Fibroblast of upper back skin (primary cell): Measurements from ENCODE around the gene GFOD2.

ENCODE experiments used
- DNase-seq: peaks from one replicate; pipeline ENCODE4 v3.0.0-alpha.2; 2013

GFOD2 gene

GRCh38 chr16:67628216-67628615 lies 90.9 kb downstream of the GFOD2 start:
- DNase-seq: no peak
